Stimulated activated CD8-positive, alpha-beta memory T cell treated with anti-CD3 and anti-CD28 coated beads, Interleukin-15, amount 100 ng/mL, for 24 hours (primary cell): Measurements from ENCODE around the gene ERC1.
"Not testable (repeated sequence)": the region's sequence is repeated elsewhere in the genome, so short reads cannot be mapped to it uniquely, and the experiment has no call there.

Source experiments
- DNase-seq: peaks from one replicate; pipeline ENCODE4 v3.0.0-alpha.2; 2020; ENCODE audit warnings: low read depth

ERC1 gene

DNA sequence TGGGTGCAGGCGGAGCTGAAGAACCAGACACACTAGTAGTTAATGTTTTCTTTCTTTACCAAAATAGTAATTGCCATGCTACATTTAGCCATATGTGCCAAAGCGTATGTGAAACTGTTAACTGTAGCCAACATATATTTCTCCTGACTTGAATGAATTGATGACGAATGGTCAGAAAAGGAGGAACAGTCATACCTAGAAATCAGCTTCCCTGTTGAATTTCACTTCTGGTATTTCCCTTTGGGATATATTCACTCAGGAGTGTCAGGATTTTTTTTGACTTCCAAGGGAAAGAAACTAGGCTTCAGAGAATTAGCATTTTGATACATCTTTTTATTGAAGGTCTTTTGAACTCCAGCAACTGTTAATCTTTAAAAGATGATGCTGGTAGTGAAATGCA lies 87.0 kb downstream of the ERC1 start:
- no peak for DNase-seq

DNA sequence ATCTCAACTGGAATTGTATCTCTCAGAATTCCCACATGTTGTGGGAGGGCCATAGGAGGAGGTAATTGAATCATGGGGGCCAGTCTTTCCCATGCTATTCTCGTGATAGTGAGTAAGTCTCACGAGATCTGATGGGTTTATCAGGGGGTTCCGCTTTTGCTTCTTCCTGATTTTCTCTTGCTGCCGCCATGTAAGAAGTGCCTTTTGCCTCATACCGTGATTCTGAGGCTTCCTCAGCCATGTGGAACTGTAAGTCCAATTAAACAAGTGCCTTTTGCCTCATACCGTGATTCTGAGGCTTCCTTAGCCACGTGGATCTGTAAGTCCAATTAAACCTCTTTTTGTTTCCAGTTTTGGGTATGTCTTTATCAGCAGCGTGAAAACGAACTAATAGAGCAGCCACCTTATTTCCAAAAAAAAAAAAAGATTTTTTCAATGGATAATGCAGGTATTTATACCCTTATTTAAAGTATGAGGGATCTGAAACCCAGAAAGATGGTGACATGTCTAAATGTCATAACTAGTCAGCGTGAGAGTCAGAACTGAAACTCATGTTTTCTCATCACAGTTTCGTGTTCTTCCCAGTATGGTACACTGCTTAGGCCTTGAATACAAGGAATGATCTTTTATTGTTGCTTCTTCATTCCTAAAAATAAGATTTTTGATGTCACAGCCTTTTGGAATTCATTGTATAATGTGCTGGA lies 89.6 kb downstream of the ERC1 start:
- DNase-seq = no peak

- DNase-seq = no peak
These were observed 92.3 kb downstream of the ERC1 start for GRCh38 chr12:1083151-1083888.

GRCh38 chr12:1083889-1084262 lies 92.9 kb downstream of the ERC1 start:
- DNase-seq = no peak

DNA sequence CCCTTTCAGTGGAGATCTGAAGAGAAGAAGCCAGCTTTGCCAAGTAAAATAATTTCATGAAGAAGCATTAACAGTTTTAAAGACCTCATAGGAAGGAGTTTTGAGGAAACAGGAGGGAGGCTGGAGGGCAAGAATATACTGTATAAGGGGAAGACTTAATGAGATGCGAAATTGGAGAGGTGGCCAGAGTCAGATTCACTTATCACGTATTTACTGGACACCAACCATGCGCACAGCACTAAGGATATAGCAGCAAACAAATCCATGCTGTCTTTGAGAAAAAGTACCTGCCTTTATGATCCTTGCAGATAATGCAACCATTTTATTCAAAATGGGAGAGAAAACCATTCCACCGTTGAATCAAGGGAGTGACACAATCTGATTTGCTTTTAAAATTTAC lies 100.3 kb downstream of the ERC1 start:
- no peak for DNase-seq

- no peak for DNase-seq
These were observed 102.2 kb downstream of the ERC1 start for GRCh38 chr12:1093166-1093751.

GRCh38 chr12:1094714-1095113 lies 103.7 kb downstream of the ERC1 start:
- no peak for DNase-seq

DNA sequence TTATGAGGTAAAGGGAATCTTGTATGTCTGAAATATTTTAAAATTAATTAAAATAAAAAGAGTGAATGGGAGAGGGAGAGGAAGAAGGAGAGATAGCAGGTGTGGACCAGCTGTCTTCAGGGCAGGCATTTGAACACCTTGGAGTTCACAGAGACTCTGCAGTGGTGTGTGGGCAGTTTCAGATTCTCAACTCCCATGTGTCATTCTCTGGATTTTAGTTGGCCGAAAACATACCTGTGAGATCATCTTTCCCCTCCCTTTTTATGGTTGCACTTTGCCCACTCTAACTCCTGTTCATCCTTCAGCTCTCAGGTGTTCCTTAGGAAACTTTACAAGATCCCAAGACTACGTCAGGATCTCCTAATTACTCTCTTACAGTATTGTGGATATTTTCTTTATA lies 108.1 kb downstream of the ERC1 start:
- no peak for DNase-seq

GRCh38 chr12:1099618-1100017 lies 108.6 kb downstream of the ERC1 start:
- DNase-seq = not testable (repeated sequence)

- no peak for DNase-seq
These were observed 111.1 kb downstream of the ERC1 start for GRCh38 chr12:1102115-1102514.

- DNase-seq = no peak
These were observed 111.9 kb downstream of the ERC1 start for GRCh38 chr12:1102791-1103450.

GRCh38 chr12:1103632-1104031 lies 112.6 kb downstream of the ERC1 start:
- DNase-seq = no peak

- DNase-seq = no peak
These were observed 113.2 kb downstream of the ERC1 start for GRCh38 chr12:1104088-1104800.

GRCh38 chr12:1107669-1108068 lies 116.6 kb downstream of the ERC1 start:
- DNase-seq = no peak

DNA sequence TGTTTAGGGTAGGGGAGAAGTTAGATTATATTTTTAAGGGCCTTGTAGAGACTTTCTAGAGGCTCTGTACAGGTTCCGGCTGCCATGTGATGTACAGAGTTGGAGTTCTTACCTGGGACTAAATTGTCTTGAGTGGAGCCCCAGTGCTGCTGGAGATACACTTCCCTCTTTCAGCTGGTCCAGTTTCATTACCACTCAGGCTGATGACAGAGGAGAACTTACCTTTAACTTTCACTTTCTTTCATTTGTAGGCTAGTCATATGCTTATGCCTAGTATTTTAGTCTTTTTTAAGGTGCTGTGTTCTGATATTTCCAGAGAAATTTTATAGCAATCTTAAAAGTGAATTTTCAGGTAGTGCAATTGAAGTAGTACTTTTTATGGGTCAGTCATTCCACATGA lies 117.3 kb downstream of the ERC1 start:
- no peak for DNase-seq

DNA sequence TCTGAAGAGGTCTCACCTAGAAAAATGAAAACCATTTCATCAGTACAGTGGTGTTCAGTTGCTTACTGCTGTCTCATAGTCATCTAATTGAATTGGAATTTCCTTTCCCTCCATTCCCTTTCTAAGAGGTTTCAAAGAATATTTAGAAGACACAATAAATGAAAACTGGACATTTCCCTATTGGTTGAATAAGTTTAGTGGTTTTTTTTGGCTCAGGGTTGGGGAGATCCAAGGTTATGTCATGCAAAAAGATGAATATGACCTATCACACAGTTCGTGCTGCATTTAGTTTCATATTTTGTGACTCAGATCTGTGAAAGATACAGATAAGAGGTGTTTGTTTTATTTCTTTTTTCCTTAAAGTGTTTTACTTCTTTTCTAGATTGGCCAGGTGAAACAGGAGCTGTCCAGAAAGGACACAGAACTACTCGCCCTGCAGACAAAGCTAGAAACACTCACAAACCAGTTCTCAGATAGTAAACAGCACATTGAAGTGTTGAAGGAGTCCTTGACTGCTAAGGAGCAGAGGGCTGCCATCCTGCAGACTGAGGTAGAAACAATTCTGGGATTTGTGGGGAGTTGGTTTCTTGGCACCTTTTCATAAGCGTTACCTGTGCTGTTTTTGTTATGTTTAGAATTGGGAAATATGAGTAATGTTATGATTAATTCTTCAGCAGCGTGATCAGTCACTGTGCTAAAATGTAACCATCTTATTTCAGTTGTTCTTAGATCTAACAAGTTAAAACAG lies 124.6 kb downstream of the ERC1 start:
- DNase-seq = no peak

DNA sequence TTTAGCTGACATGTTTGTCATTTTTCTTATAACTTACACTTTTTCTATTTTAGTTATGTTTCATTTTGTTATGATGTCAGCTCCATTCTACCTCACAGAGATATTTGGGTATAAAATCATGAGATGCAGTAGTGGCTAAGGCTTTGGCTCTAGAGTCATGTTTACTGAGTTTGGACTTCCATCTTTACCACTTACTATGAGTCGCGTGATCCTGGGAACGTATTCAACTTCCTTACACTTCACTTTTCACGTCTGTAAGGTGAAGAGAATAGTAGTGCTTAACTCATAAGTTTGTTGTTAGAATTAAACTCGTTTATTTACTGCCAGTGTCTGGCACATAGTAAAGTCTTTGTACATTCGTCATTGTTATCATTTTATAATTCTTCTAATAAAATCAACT lies 126.3 kb downstream of the ERC1 start:
- DNase-seq = no peak

GRCh38 chr12:1117970-1118563 lies 127.0 kb downstream of the ERC1 start:
- DNase-seq = peak; percentile 37

- DNase-seq = peak; percentile 0
These were observed 131.8 kb downstream of the ERC1 start for GRCh38 chr12:1122786-1123185.

- DNase-seq = no peak
These were observed 135.1 kb downstream of the ERC1 start for GRCh38 chr12:1126091-1126490.

DNA sequence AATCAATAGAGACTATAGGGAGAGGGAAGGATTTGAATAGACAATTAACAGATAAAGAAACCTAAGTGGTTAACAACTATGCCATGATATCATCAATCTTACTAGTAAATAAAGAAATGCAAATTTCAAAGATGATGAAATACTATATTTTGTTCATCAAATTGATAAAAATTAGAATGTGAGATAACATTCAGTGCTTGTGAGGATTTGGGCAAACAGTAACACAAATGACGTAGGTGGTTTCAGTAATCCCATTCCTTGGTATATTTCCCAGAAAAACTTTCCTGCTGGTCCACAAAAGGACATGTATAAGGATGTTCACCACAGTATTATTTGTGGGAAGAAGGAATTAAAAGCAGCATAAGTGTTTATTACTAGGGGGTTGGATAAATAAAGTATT lies 136.0 kb downstream of the ERC1 start:
- no peak for DNase-seq
